Activated CD8-positive, alpha-beta memory T cell treated with anti-CD3 and anti-CD28 coated beads, Interleukin-2, amount 50 U/mL, for 4 hours (primary cell): Measurements from ENCODE around the gene CHIA.

Source experiments
- DNase-seq: peaks from one replicate; pipeline ENCODE4 v3.0.0-alpha.2; 2020

Gene CHIA

DNA sequence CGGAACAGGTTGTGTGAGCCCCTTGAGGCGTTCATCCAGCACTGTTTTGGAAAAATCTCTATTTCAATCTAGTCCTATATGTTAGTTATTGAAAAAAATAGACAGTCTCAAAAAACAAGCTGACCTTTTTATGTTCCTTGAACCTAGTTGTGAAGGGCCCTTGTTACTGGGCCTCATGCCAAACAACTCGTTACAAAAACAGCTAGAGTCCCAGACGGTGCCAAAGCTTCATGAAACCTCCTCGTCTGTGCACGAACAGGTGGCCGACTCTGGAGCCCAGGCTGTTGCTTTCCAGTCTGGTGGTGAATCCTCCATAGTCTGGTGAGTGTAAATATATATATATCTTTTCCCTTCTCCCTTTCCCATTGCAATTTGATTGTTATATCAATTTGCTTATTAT, at the start of gene CHIA:
Gene CHIA, plus strand, starts transcription at position 222 of the 400 bp plus-strand sequence. CDS start 19,617 bp downstream, outside the sequence.
- no peak for DNase-seq

DNA sequence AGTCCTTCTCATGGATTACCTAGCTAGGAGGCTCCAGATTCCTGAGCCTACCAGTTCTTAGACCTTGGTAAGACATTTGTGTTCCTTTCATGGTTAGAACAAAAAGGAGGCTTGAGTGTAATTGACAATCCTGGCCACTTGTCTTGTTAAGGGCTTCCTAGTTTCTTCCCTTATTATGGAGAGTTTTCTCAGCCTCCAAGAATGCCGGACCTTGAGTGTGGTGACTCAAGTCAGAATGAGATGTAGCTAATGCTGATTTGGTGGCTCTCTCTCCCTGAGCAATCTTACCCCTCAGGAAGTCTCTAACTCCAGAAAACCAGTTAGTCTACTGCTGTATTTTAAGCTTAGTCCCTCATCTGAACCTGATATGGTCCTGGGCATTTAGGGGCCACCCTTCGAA, 48.9 kb upstream of the CHIA start:
- DNase-seq: no peak

DNA sequence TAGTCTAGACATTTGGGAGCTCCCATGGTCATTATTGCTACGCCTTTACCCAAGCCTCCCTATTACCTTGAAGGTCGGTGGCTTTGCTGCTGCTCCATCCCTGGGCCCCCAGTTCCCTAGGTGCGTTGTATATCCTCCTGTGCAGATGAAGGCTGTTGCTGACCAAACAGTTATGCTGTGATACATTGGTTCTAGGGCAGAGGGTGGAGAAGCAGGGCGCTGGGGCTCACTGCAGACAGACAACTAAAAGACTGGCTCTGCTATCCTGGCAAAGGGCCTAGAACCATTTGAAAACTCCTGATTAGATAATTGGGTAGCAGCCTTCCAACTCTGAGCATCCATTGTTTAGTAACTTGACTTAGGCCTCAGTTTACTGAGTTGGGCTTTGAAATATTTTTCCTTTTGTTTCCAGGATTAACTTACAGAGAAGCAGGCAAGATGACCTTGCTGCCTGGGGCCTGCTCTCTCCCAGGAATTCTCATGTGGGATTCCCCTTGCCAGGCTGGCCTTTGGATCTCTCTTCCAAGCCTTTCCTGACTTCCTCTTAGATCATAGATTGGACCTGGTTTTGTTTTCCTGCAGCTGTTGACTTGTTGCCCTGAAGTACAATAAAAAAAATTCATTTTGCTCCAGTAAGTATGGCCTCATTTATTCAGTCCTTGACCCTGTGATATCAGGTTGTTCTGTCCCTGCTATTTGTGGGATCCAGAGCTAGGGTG, 47.7 kb upstream of the CHIA start:
- DNase-seq: no peak

DNA sequence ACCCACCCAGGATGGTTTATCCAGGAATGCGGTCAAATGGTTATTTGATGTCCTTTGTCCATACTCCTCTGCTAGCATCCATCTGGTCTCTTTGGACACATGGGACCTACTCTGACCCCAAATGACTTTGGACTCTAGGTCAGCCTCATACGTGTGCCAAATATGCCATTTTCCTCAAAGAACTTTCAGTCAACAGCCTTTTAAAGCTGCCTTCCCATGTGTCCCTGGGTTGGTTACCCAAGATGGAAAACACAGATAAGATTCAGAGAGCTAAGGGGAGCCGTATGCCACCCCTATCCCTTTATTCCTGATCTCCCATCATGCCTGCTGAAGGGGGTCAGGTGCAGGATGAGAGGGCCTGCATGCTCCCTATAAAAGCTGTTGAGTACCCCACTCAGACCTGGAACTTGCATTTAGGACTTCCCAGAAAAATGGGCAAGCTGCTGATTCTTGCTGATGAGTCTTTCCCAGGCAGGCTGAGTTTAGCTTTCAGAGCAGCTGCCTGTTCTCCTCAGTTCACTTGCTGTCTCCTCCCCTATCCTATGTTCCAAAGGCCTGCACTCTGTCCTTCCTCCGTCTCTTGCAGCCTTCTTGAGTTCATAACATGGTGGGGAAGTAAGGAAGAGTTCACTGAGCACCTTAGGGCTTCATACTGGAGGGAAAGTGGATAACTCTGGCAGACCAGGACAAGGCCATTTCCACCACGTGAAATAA, 43.4 kb upstream of the CHIA start:
- no peak for DNase-seq

DNA sequence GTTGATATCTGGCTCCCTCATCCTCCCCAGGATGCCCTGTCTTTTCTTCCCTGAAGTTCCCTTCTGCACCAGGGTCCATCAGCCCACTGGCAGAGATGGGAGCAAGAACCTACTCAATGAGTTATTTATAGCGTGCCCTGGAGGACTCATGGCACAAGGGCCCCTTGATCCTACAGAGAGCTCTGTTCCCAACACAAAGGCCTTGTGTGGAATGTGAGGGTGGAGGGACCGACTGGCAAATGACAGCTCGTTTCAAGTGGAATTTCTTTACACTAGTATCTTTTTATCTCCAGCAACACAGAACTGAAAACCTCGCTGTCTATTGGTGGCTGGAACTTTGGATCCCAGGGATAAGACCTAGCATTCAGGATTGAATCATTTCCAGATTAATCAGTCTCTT, 40.7 kb upstream of the CHIA start:
- no peak for DNase-seq

DNA sequence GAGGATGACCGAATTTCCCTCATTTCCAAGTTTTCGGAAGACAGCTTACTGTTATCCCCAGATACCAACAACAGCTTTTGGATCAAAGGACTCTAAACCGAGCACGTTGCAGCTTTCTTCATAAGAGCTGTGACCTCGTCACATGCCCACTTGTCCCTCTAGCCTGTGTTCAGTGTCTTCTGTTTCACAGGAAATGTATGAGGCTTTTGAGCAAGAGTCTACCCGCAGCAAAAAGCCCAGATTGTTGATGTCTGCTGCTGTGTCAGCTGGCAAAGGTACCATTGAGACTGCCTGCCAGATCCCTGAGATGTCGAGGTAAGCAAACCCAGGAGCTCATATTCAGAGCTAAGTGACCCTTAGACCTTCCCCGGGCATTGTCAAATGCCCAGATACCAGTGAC, 39.1 kb upstream of the CHIA start:
- no peak for DNase-seq

DNA sequence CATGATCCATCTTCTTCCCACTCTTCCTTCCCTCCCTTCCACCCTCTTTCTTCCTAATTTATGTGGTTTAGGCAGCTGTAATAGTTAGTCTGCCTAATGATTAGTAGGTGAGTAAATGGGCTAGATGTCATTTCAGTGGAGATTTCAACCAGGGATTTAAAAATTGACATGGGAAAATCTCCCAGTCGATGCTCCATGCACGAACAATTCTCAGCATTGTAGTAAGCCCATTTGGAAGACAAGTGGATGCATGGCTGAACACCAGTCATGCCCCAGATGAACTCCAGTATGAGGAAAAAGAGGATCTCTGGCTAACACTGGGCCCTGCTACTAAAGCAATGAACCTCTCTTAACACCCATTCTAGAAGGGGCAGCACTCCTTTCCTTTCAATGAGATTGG, 37.9 kb upstream of the CHIA start:
- DNase-seq: no peak

DNA sequence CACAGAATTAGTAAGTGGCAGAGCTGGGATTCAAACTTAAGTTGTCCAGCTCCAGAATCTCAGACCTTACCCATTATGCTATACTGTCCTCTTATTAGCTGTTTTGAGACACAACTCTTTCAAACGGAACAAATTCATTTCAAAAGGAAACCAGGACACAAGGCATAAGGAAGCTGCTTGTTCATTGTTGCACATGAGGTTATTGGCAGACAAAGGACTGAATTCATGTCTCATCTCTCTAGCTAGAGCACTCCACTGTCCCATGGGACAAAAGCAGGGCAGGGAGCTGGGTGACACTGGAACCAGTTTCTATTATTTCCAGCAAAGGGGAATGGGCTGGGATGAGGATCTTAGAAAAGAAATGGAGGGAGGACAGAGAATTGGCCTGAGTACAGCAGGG, 36.8 kb upstream of the CHIA start:
- no peak for DNase-seq

DNA sequence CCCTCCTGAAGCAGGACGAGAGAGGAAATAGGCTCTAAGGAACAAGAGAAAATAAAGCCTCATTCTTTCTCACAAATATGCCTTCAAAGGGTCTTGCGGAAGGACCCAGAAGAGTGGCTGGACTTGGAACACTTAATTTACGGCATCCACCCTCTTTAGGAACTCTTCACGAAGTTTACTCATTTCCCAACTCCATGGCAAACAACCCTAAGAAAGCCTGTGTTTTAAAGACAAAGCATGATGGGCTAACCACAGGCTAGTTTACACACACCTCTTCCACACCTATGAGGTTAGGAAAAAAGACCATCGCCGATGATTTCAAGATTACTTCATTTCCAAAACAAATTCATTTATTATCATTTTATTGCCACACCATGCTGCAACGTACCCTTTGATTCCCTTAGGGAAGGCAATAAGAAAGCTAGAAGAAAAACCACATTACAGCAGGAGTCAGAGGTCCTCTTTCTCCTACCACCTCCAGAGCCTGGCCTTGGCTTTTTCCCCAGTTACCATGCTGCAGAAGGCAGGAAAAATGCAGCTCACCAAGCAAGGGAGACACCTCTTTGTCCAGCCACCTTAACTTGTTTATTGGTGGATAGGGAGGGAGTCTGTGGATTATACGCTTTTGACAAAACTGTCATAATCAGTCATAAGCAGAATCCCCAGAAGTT, 33.5 kb upstream of the CHIA start:
- no peak for DNase-seq

DNA sequence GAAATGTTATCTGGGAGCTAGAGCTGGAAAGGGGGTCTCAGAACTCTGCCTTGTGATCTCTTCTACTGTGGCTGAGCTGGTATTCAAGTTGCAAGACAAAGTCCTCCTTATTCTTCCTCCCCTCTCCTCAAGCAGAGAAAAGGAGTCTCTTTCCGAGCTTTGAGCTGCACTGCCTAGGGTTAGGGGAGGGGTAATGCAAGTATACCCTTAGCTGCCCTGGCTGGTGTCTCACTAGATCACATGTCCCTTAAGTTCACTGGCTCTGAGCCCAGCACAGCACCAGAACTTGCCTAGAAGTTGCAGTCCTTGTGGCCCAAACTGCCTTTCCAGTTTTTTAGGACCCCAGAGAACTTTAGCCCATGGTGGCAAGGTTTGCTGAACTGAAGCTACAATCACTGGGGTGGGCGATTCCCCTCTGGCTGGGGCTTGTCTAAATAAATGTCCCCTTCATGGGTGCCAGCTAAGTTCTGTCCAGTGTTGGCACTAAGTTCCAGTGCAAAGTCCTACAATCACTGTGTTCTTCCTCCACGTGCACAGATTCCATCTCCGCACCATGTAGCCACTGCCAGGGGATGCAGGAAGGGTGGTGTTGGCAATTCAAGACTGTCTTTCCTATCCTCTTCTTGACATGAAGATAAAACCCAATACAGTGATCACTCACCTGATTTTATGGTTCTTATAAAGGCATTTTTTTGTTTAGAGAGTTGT, 22.7 kb upstream of the CHIA start:
- DNase-seq: no peak

DNA sequence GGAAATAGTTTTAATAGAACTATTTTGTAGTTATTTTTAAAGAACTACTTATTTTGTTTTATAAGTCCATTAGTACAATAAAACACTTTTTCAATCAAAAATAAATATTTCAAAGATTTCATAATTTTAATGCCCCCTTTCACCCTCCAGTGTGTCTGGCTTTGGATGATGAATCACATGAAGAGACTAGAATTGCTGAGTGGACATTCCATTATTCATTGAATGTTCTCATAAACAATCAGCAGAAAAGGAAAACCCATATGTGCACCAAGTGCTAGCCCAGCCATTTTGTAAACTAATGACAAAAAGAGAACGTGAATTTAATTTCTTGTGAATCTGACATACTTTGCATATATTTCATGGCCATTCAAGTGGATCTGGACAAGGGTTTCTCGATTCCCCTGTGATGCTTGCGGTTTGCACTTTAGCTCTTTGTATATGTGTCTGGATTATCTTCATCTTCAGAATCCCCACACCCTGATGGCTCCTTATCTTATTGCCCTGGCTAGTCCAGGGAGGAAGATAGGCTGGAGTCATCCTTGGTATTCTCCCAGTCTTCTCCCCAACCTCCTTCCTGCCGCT, 20.7 kb upstream of the CHIA start:
- DNase-seq: no peak

DNA sequence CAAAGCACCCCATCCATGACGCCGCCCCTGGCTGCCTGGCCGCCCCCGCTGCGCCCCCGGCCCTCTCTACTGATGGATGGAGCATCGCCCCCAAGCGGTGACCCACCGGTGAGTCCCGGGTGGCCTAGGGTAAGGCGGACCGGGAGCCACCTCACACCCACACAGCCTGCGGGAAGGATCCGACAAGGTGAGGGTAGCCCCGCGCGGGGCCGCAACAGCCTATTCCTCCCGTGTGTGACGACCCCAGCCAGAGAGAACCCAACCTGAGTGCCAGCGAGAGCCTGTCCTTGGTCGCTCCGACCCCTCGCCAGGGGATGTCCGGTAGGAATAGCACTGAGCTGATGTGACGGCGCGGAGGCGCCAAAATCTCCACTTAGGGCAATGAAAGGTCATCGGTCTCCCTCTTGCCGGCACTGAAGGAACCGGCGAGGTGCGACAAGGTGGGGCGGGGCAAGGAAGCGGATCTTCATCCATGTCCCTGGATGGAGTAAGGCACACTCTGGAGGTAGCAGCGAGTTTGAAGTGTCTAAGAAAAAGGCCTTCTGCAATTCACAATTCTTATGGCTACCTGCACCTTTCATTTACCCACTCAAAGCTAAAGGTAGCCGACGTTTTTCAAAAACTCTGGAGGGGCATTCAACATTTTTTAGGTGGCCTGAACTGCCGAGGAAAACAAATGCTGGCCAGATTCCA, 19.7 kb upstream of the CHIA start:
- no peak for DNase-seq

DNA sequence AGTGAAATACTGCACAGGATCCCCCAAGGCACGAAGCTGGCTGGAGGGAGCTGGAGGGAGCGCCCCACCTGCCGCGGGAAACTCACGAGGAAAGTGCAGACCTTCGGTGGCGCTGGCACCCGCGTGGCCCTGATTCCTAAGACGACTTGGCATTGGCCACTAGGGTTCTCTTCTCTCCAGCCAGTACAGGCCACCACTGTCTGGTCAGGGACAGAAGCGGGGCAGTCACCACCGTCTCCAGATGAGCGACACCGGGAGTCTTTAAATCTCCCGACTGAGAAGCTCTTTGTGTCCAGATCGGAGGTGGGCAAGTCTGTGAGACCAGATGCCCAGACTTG, 19.2 kb upstream of the CHIA start:
- no peak for DNase-seq

DNA sequence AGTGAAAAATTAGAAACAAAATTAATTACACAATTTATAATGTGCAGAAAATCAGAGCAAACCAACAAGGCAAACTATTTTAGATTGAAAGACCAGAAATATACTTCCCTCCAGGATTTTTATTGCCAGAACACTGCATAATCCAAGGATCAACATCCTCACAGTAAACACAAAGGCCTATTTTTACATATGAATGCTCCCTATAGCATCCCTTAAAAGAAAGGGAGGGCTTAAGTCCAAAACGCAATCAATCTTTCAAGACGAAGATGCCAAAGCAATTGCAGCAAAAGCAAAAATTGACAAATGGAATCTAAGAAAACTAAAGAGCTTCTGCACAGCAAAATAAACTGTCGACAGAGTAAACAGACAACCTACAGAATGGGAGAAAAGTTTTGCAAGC, 18.6 kb upstream of the CHIA start:
- no peak for DNase-seq

DNA sequence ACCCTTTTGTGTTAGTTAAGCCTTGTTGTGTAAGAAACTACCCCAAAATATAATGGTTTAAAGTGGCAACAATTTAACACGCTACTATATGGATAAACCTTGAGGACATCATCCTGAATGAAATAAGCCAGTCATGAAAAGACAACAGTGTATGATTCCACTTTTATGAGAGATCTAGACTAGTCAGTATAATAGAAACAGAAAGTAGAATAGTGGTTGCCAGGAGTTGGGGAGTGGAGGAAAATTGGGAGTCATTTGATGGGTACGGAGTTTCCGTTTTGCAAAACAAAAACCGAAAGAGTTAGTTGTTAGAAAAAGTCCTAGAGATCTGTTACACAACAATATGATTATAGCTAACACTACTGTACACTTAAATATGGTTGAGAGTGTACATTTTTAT, 16.0 kb upstream of the CHIA start:
- no peak for DNase-seq

DNA sequence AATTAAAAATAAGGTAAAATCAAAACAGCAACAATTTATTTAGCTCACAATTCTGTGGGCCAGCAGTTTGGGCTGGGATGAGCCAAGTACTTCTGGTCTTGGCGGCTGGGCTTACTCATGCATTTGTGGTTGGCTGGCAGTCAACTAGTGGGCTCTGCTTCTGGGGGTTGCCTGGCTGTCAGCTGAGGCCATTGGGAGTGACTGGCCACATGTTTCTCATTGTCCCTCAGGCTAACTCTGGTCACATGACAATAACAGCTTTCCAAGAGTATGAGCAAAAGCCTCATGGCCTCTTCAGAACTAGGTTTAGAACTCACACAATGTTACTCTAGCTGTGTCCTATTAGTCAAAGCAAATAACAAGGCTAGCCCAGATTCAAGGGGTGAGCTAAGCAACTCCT, 15.6 kb upstream of the CHIA start:
- DNase-seq: no peak

DNA sequence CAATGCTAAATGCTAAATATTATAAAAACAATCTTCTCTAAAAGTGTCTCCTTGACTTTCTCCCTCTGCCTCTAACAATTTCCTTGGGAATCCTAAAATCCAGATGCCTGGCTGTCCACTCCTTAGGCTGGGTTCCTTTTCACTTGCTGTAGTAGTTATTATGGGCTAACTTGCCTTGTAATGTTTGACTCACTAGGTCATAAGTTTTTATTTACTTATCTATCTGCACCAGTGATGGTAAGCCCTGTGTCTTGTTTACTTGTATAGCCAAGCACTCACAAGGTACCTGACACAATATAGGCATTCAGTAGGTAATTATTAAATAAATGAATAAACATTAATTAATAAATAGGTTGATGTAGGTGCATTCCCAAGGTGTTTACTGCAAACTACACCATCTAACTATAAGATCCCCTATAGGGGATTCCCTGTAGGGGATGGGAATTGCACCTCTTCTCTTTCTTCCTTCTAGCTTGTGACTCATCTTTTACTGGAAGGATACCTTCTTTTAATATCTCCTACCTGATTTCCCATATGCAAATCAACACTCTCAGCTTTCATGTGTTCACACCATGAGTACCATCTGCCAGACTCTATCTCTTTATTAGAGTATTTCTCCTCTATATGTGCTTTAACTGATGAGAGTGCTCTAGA, 14.7 kb upstream of the CHIA start:
- no peak for DNase-seq

DNA sequence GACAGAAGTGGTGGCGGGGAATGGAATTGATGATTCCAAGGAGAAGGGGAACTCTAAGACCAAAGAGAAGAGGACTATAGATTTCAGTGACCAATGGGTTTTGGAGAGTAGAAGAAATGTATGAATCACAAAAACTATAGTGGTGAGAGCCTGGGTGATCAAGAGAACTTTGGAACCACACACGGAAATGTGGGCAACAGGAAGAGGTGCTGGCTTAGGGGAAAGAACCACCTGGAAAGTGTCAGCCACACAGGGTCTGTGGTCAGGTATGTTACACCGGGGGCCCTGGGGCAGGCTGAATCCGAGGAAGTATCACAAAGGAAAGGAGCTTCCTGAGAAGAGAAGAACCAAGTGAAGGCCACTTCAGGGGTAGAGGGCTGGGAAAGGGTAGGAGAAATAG, 11.5 kb upstream of the CHIA start:
- DNase-seq: no peak

DNA sequence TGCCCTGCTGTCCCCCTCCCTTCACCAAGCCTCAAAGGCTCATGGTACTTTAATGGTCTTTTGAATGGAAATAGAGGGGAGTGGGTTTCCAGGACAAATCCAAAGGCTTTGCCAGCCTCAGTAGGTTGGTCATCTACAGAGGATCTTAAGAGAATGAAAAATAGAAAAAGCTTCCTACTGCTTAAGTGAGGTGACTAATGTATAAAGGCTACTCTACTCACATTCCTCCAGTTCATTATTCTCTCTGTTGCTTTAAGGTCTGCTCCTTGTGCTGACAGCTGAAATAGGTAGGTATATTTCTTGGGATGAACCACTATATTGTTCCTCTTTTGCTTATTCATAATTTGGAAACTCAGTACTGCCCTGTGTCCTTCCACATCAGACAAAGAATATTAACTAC, 10.4 kb upstream of the CHIA start:
- DNase-seq: no peak

DNA sequence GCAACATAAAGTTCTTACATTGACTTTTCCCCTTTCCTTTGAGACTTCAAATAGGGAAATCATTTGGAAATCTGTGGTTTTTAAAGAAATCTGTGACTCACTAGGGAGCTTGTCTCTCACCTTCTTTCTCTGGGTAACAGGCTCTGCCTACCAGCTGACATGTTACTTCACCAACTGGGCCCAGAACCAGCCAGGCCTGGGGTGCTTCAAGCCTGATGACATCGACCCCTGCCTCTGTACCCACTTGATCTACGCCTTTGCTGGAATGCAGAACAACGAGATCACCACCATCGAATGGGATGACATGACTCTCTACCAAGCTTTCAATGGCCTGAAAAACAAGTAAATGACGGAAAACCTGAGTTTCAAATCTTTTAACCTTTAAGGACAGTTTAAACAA, 9.2 kb upstream of the CHIA start:
- no peak for DNase-seq

DNA sequence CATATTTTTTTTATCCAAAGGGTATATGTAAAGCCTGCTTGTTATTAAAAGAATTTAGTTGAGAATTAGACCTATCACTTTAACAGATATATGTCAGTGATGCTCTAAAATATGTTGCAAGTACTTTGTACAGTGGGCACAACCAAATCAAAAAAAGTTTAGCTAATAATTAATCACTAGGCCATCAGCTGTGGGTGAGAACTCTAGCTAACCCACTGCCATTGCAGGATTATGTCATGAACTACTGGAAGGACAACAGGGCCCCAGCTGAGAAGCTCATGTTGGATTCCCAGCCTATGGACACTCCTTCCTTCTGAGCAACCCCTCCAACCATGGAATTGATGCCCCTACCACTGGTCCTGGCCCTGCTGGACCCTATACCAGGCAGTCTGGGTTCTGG, 6.8 kb upstream of the CHIA start:
- DNase-seq: no peak

DNA sequence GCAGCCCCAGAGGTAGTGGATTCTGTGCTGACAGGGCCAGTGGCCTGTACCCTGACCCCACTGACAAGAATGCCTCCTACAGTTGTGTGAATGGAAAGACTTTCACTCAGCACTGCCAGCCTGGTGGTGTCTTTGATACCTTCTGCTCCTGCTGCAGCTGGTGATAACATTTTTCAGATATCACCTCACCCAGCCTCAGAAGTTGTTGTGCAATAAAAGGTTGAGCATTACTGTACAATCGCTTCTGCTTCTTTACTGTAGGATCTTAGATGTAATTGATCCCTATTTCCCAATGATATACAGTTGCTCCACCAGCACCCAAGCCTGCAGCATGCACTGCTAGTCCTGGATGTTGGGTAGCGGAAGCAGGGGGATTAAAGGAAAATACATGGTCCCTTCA, 4.8 kb upstream of the CHIA start:
- DNase-seq: no peak
